Subcutaneous adipose tissue (tissue), 4 donors: Measurements from ENCODE around the gene RAB29. TPM values are rescaled to one million over a fixed set of nuclear protein-coding genes. Genes with fewer than 3 reads are reported as not detected.

Experiments used
- CTCF ChIP-seq: fragments of 450-650 bp; IDR thresholded peaks from one replicate; pipeline ENCODE4 v1.5.1; 2016; ENCODE audit warnings: low read depth, mild to moderate bottlenecking, control low read depth, antibody characterized with exemption, moderate library complexity
- total RNA-seq, 4 donors: library from RNA; depleted of rRNA; stranded (reverse); fragments of >200 nt; gene quantifications; one replicate each; pipeline ENCODE4 v1.1.0, GENCODE V29; 2016

RAB29 gene
- total RNA-seq, 4 donors from 2014 or later, result 22.8 to 30.6 (median 24.9) TPM

GRCh38 chr1:205803986-205804385 is 28.7 kb upstream of the RAB29 start:
- TF ChIP-seq CTCF, result no peak

DNA sequence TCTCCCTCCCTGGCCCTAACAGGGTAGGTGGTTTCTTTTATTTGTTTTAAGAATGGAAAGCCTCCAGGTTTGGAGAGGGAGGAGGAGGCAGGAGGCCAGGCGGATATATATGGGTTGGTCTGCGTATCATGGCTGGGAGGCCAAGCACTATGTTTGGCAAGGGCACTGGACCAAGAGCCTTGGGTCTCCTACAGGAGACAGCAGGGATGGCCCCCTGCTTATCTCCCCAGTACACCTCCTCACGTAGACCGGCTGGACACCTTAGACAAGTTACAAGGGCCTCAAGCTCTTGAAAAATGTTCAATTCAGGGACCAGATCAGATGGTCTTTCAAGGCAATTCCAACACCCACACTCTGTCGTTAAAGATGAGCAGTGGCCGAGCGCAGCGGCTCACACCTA is 26.8 kb upstream of the RAB29 start:
- TF ChIP-seq CTCF, result no peak

DNA sequence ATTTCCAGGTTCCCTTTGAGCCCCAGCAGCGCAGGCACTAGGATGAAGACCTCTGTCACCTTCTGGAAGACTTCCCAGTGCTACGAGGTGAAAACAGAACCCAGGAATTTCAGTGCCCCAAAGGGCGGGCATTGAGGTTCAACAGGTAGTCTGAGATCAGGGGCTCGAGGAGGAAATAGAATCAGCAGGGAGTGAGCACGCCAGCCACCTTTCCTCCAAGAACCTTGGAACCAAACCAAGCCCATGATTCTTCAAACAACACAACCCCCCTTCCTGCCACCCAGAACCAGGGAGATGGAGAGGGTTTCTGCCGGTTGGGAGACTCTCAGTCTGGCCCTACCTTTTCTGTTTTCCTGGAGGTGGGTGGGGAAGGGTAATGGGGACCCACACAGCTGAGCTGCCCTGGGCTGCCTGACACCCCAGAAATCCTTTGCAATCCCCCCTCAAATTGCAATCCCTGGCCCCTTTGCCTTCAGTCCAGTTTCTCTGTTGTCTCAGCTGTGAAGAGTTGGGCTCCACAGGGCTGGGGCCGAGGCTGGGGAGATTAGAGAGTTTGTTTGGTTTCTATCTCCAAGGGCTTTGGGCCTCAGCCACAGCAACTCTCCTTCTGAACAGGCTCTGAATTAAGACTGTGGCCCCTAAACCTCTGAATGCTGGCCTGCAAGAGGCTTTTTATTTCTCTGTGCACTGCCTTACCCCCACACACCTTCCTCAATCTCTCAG is 25.9 kb upstream of the RAB29 start:
- no peak for TF ChIP-seq CTCF

GRCh38 chr1:205800427-205800826 is 25.1 kb upstream of the RAB29 start:
- TF ChIP-seq CTCF, result no peak

- TF ChIP-seq CTCF, result no peak
Observed at GRCh38 chr1:205798577-205798976, 23.3 kb upstream of the RAB29 start.

DNA sequence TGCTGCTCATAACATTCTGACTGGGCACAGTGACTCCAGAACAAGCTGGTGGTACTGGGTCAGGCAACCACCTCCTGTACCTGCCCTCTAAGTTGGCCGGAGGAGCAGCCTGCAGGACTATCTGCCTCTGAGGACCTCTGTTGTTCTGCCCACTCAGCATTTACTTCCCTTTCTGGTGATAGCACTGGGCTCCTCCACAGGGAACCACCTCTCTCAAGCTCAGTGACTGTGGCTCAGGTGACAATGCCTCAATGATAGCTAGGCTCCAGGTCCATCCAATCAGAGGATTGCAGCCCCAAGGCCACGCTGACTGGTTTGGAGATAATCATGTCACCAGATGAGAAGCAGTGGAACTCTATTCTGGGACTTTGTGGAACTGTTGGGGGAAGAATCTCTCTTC is 21.9 kb upstream of the RAB29 start:
- no peak for TF ChIP-seq CTCF

DNA sequence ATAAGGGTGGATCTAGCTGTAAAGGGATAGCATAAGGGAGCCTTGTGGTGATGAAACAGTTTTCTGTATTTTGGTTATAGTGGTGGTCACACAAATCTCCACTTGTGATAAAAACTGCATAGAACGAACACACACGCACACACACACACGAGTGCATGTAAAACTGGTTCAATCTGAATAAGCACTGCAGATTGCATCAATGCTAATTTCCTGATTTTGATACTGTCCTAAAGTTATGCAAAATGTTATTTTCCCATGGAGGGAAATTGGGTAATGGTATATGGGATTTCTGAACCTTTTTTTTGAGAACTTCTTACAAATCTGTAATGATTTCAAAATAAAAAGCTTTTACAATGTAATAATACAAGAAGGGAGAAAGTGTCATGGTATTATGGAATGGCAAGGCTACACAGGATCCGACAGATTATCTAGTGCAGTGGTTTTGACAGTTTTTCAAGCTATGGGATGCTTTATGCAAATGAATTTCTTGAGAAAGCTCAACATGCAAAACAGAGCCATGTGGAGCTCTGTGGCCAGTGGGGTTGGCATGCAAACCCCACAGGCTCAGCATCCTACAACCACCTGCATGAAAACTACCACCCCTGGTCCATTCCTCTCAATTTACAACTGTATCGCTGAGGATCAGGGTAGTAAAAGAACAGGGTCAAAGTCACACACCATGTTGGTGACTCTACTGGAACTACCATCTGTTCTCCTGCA is 18.9 kb upstream of the RAB29 start:
- no peak for TF ChIP-seq CTCF
